Liver (tissue), 9 donors: ENCODE measurements around the gene RHOT2. TPM values are rescaled to one million over a fixed set of nuclear protein-coding genes. Genes with fewer than 3 reads are reported as not detected.

Experiments used
- DNase-seq: peaks from one replicate; pipeline ENCODE4 v3.0.0-alpha.2; 2017; ENCODE audit warnings: low spot score
- H3K27ac ChIP-seq, 2 donors: one replicate each; pipeline ENCODE4 v1.7.0; 2013; ENCODE audit warnings: inconsistent platforms in 2 of 2, low read length in 2 of 2, control low read depth in 1 of 2, low read depth in 1 of 2, mild to moderate bottlenecking in 1 of 2
- H3K27me3 ChIP-seq, 4 donors: one replicate each; pipeline versions ENCODE4 v1.6.1 to v1.7.0; 2013; ENCODE audit warnings: low read length in 3 of 4, inconsistent platforms in 1 of 4, mild to moderate bottlenecking in 1 of 4, moderate library complexity in 1 of 4; ENCODE audit not compliant: control insufficient read depth in 4 of 4, insufficient read depth in 4 of 4
- H3K36me3 ChIP-seq, 4 donors: one replicate each; pipeline versions ENCODE4 v1.6.1 to v1.7.0; 2013; ENCODE audit warnings: low read length in 3 of 4, mild to moderate bottlenecking in 3 of 4, low read depth in 1 of 4, moderate library complexity in 1 of 4; ENCODE audit not compliant: control insufficient read depth in 4 of 4, insufficient read depth in 3 of 4
- H3K4me1 ChIP-seq, 4 donors: one replicate each; pipeline versions ENCODE4 v1.6.1 to v1.7.0; 2013; ENCODE audit warnings: low read length in 3 of 4, mild to moderate bottlenecking in 3 of 4, moderate library complexity in 1 of 4; ENCODE audit not compliant: control insufficient read depth in 4 of 4, insufficient read depth in 4 of 4
- H3K4me3 ChIP-seq, 3 donors: one replicate each; pipeline versions ENCODE4 v1.6.1 to v1.7.0; 2013; ENCODE audit warnings: low read length in 3 of 3, control low read depth in 1 of 3, low read depth in 1 of 3, mild to moderate bottlenecking in 1 of 3
- H3K9ac ChIP-seq, 2 donors: one replicate each; pipeline ENCODE4 v1.7.0; 2013; ENCODE audit warnings: low read length in 2 of 2, mild to moderate bottlenecking in 2 of 2, moderate library complexity in 2 of 2, control low read depth in 1 of 2, low read depth in 1 of 2
- H3K9me3 ChIP-seq, 4 donors: one replicate each; pipeline versions ENCODE4 v1.6.1 to v1.7.0; 2013; ENCODE audit warnings: low read length in 3 of 4; ENCODE audit not compliant: control insufficient read depth in 4 of 4
- EGR1 ChIP-seq, 2 donors: IDR thresholded peaks; 2 replicates each; pipeline ENCODE4 v1.6.1; 2016 to 2018; ENCODE audit warnings: antibody characterized with exemption in 2 of 2, low read depth in 2 of 2
- FOXA1 ChIP-seq: IDR thresholded peaks from 2 replicates; pipeline ENCODE4 v1.6.1; 2016; ENCODE audit warnings: antibody characterized with exemption
- FOXA2 ChIP-seq: IDR thresholded peaks from 2 replicates; pipeline ENCODE4 v1.6.1; 2016; ENCODE audit warnings: antibody characterized with exemption
- GABPA ChIP-seq, 2 donors: IDR thresholded peaks in 1 of 2; conservative IDR thresholded peaks in 1 of 2; 2 replicates each; pipeline ENCODE4 v1.6.1; 2016; ENCODE audit warnings: antibody characterized with exemption in 2 of 2, mild to moderate bottlenecking in 1 of 2, moderate library complexity in 1 of 2
- HNF4A ChIP-seq, 2 donors: conservative IDR thresholded peaks; 2 replicates each; pipeline ENCODE4 v1.6.1; 2016; ENCODE audit warnings: antibody characterized with exemption in 2 of 2, mild to moderate bottlenecking in 2 of 2
- HNF4G ChIP-seq: IDR thresholded peaks from 2 replicates; pipeline ENCODE4 v1.6.1; 2016; ENCODE audit warnings: antibody characterized with exemption
- JUND ChIP-seq, 2 donors: IDR thresholded peaks; 2 replicates each; pipeline ENCODE4 v1.6.1; 2016; ENCODE audit warnings: antibody characterized with exemption in 2 of 2
- NR2F2 ChIP-seq: IDR thresholded peaks from 2 replicates; pipeline ENCODE4 v1.6.1; 2016; ENCODE audit warnings: antibody characterized with exemption
- RAD21 ChIP-seq, 2 donors: IDR thresholded peaks; 2 replicates each; pipeline ENCODE4 v1.6.1; 2016; ENCODE audit warnings: antibody characterized with exemption in 2 of 2, mild to moderate bottlenecking in 2 of 2
- RXRA ChIP-seq, 2 donors: IDR thresholded peaks; 2 replicates each; pipeline ENCODE4 v1.6.1; 2017 to 2018; ENCODE audit warnings: antibody characterized with exemption in 2 of 2, mild to moderate bottlenecking in 1 of 2
- SP1 ChIP-seq: IDR thresholded peaks from 2 replicates; pipeline ENCODE4 v1.6.1; 2018; ENCODE audit warnings: antibody characterized with exemption, mild to moderate bottlenecking
- TAF1 ChIP-seq: conservative IDR thresholded peaks from 2 replicates; pipeline ENCODE4 v1.6.1; 2016; ENCODE audit warnings: antibody characterized with exemption, mild to moderate bottlenecking
- YY1 ChIP-seq: IDR thresholded peaks from 2 replicates; pipeline ENCODE4 v1.6.1; 2016; ENCODE audit warnings: antibody characterized with exemption, mild to moderate bottlenecking
- WGBS: extraction: QIAGEN DNeasy Blood & Tissue Kit; methylation state at CpG from one replicate; pipeline ENCODE4 v1.1.7; 2013; 5-methylcytosine and 5-hydroxymethylcytosine counted together
- polyA plus RNA-seq, 2 donors: library from polyadenylated mRNA; stranded (reverse) in 1 of 2; unstranded in 1 of 2; fragments of 200-250 nt in 1 of 2; fragments of >200 nt in 1 of 2; fragmentation: Nextera tagmentation in 1 of 2; extraction: Ambion mirVana in 1 of 2; gene quantifications; one replicate each; pipeline versions ENCODE4 v1.2.1 to v1.2.3, GENCODE V29; 2013 to 2015
- total RNA-seq, 2 donors: library from RNA; depleted of rRNA; stranded (reverse); fragments of >200 nt; gene quantifications; one replicate each; pipeline ENCODE4 v1.2.3, GENCODE V29; 2014
- TF ChIP-seq, protein P1 (sequence below): IDR thresholded peaks from 2 replicates; pipeline ENCODE4 v1.6.1; 2016; ENCODE audit warnings: antibody characterized with exemption
- TF ChIP-seq, protein P2 (sequence below): IDR thresholded peaks from 2 replicates; pipeline ENCODE4 v1.6.1; 2016; ENCODE audit warnings: antibody characterized with exemption
- TF ChIP-seq, protein P3 (sequence below): IDR thresholded peaks from 2 replicates; pipeline ENCODE4 v1.6.1; 2016; ENCODE audit warnings: antibody characterized with exemption
- TF ChIP-seq, protein P4 (sequence below): IDR thresholded peaks from 2 replicates; pipeline ENCODE4 v1.6.1; 2016; ENCODE audit warnings: antibody characterized with exemption, mild to moderate bottlenecking
- donor health status: healthy.
- donor health status: healthy.
- donor health status: healthy.
- donor health status: healthy.
- donor health status: healthy.

Gene RHOT2
- total and polyA plus RNA-seq, 4 donors: 20.8 to 37.9 (median 34.3) TPM

DNA sequence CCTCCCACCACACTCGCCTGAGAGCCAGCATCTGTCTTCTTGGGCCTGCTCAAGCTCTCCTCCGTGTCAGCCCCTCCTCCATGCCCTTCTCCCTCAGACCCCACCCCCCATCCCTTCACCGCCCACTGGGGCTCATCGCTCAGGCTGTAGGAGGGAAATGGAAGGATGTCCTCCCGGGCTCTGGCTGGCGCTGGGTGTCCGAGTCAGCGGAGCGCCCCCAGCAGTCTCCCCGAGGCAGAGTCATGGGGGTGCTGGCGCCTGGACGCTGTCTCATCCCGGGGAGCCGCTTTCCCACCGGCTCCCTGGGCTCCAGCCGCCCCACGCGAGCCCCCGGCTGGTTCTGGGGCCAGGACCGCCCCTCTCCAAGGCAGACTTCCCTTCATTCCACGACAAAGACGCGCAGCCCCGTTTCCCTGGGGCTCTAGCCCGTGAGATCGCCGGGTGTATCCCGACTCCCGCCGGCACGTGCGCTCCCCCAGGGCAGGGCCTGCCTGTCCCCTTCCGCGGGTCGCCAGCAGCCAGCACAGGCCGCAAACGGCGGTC is 52.6 kb downstream of the RHOT2 start:
- H3K27ac ChIP-seq: peak overlapping the region; percentile 53 to 84
- under 1% methylated on average over 38 of the region's 38 CpGs for WGBS
- peak overlapping the region in 1 of 2 donors; percentile 87 for H3K9ac ChIP-seq

DNA sequence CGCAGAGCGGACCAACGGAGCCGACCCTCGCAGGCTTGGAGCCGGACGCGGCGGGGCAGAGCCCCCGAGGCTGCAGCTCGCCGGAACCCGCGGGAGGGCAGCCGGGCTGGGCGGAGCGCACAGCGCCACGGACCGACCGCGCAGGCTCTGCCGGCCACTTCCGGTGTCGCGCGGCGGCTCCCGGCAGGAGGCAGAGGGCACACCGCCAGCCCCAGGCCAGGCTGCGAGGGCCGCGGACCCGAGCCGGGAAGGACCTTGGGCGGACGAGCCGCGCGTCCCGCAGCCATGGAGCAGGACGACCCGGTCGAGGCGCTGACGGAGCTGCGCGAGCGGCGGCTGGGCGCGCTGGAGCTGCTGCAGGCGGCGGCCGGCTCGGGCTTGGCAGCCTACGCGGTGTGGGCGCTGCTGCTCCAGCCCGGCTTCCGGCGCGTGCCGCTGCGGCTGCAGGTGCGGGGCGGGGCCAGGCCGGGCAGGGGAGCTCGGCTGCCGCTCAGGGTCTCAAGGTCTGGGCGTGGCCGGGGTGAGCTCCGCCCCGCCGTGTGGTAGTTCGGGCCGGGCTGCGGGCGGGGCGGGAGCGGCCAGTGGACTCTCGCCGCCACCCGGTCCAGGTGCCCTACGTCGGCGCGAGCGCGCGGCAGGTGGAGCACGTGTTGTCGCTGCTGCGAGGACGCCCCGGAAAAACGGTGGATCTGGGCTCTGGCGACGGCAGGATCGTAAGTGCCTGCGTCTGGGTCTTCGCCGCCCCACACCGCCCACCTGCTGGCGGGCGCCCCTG is 53.2 kb downstream of the RHOT2 start, which contains the start of gene ANTKMT:
Gene ANTKMT, plus strand, starts transcription at position 157 of the 775 bp plus-strand sequence. Its CDS starts 129 bp downstream, at position 286.
- WGBS: 11% methylated on average over 106 of the region's 106 CpGs
- peak in 1 of 2 donors; percentile 77 for TF ChIP-seq GABPA (IDR thresholded peaks at IDR 0.05 in 1 of 2, conservative IDR thresholded peaks at IDR 0.05 in 1 of 2)
- TF ChIP-seq YY1: no peak
- peaks cover 15 to 33% (median 25%) of the 10 kb centered on the region in 4 donors for H3K4me1 ChIP-seq

More for the DNA sequence above, 52.6 kb downstream of the RHOT2 start:
- no peaks in the 10 kb centered on the region for H3K27me3 ChIP-seq
- peak overlapping the region; percentile 73 to 86 (median 82) for H3K4me3 ChIP-seq
- peaks cover 0 to 2% (median 0%) of the 10 kb centered on the region in 4 donors for H3K36me3 ChIP-seq
- H3K9me3 ChIP-seq: no peaks in the 10 kb centered on the region
- TF ChIP-seq, protein P1, sequence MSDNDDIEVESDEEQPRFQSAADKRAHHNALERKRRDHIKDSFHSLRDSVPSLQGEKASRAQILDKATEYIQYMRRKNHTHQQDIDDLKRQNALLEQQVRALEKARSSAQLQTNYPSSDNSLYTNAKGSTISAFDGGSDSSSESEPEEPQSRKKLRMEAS: no peak
- TF ChIP-seq TAF1 (no peak), RAD21 (IDR thresholded peaks at IDR 0.05) (no peak), FOXA1 (no peak), HNF4A (conservative IDR thresholded peaks at IDR 0.05) (no peak), YY1 (no peak), EGR1 (IDR thresholded peaks at IDR 0.05; ENCODE audit: low read depth in 2 of 2) (no peak), HNF4G (no peak), FOXA2 (no peak), NR2F2 (no peak), RXRA (IDR thresholded peaks at IDR 0.05) (no peak), SP1 (no peak), JUND (IDR thresholded peaks at IDR 0.05) (no peak), GABPA (IDR thresholded peaks at IDR 0.05 in 1 of 2, conservative IDR thresholded peaks at IDR 0.05 in 1 of 2) (no peak)
- TF ChIP-seq, protein P2, sequence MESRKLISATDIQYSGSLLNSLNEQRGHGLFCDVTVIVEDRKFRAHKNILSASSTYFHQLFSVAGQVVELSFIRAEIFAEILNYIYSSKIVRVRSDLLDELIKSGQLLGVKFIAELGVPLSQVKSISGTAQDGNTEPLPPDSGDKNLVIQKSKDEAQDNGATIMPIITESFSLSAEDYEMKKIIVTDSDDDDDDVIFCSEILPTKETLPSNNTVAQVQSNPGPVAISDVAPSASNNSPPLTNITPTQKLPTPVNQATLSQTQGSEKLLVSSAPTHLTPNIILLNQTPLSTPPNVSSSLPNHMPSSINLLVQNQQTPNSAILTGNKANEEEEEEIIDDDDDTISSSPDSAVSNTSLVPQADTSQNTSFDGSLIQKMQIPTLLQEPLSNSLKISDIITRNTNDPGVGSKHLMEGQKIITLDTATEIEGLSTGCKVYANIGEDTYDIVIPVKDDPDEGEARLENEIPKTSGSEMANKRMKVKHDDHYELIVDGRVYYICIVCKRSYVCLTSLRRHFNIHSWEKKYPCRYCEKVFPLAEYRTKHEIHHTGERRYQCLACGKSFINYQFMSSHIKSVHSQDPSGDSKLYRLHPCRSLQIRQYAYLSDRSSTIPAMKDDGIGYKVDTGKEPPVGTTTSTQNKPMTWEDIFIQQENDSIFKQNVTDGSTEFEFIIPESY: no peak
- TF ChIP-seq, protein P3, sequence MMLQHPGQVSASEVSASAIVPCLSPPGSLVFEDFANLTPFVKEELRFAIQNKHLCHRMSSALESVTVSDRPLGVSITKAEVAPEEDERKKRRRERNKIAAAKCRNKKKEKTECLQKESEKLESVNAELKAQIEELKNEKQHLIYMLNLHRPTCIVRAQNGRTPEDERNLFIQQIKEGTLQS: no peak
- TF ChIP-seq, protein P4, sequence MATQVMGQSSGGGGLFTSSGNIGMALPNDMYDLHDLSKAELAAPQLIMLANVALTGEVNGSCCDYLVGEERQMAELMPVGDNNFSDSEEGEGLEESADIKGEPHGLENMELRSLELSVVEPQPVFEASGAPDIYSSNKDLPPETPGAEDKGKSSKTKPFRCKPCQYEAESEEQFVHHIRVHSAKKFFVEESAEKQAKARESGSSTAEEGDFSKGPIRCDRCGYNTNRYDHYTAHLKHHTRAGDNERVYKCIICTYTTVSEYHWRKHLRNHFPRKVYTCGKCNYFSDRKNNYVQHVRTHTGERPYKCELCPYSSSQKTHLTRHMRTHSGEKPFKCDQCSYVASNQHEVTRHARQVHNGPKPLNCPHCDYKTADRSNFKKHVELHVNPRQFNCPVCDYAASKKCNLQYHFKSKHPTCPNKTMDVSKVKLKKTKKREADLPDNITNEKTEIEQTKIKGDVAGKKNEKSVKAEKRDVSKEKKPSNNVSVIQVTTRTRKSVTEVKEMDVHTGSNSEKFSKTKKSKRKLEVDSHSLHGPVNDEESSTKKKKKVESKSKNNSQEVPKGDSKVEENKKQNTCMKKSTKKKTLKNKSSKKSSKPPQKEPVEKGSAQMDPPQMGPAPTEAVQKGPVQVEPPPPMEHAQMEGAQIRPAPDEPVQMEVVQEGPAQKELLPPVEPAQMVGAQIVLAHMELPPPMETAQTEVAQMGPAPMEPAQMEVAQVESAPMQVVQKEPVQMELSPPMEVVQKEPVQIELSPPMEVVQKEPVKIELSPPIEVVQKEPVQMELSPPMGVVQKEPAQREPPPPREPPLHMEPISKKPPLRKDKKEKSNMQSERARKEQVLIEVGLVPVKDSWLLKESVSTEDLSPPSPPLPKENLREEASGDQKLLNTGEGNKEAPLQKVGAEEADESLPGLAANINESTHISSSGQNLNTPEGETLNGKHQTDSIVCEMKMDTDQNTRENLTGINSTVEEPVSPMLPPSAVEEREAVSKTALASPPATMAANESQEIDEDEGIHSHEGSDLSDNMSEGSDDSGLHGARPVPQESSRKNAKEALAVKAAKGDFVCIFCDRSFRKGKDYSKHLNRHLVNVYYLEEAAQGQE: no peak
- no peak for DNase-seq
- peaks cover 22 to 39% (median 31%) of the 10 kb centered on the region in 4 donors for H3K4me1 ChIP-seq

More for the DNA sequence above, 53.2 kb downstream of the RHOT2 start, which contains the start of gene ANTKMT:
- Histone ChIP-seq H3K27me3 (no peaks in the 10 kb centered on the region), H3K9ac (peak within 1 kb of the TSS in 1 of 2 donors; percentile 87), H3K27ac (peak within 1 kb of the TSS; percentile 53 to 84), H3K4me3 (peak within 1 kb of the TSS; percentile 73 to 86 (median 82)), H3K9me3 (no peaks in the 10 kb centered on the region), H3K36me3 (peaks cover 0 to 2% (median 0%) of the 10 kb centered on the region in 4 donors)
- peak; percentile 79 for DNase-seq
